ENCODE measurements around the gene SH2D3C.

The SH2D3C gene

DNA sequence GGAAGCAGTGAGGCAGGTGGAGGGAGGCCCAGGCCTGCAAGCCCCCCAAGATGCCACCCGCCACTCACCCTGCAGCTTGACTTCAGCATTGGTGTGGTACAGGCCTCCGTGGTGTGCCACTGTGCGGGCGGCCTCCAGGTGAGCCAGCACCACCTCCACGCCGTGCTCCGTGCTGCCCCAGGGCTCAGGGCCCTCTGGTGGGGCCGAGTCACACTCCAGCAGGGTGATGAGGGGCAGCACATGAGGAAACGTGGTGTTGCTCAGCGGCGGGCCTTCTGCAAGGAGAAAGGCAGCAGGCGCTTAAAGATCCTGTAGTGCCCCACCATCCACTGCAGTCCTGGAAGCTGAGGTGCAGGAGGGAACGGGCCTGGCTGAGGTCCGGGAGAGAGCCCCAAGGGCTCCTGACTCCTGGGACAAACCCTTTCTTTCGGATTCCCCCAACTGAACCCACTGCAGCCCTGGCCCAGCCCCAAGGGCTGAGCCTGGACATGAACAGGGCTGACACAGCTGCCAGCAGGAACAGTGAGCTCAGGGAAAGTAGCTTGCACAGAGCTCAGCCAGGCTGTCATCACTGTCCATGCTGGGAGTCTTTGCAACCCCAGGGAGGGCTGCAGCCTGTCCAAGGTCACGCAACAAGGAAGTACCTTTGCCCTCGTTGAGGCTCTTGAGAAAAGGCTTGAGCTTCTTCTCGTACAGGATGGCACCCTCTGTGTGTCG, 38.7 kb downstream of the SH2D3C start:
- no peak for DNase-seq

DNA sequence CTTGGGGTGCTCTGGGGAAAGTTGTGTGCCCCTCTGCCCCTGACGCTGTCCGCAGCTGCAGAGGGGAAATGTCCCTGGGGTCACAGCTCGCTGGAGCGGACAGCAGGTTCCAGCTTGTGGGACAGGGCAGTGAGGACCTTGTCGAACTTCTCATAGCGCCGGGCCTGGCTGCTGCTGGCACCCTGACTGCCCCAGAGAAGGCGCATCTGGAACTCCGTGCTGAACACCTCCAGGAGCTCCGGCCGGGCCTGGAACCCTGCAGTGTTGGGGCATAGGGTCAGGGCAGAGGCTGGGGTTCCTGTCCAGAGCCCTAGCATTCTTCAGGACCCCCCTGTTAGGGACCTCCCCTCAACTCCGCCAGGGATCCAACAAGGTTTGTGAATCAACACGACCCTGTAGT, 39.8 kb downstream of the SH2D3C start:
- no peak for DNase-seq

DNA sequence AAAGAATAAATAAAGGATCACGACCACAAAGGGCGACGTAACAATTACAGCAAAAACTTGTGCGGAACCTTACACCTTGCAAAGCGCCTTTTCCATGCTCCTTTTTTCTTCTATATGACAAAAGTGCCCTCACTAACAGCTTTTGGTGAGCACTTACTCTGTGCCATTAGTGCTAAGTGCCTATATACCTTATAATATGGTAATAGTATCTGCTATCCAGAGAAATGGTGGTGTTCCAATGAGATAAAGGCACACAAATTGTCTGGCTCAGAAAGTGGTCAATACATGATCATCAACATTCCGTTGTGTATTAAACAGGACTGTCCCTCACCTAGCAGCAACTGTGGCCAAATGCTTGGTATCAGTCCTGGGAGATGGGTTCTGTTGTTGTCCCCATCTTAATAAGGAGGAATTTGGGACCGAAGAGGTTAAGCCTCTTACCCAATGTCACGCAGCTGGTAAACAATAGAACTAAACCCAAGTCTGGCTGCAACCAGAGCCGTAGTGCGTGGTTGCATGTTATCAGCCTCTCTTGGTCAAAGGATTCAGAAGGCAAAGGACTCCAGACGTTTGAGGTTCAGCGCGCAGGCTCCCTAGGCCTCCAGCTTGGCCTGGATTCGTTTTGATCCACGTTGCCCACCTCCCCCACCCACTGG, 42.8 kb downstream of the SH2D3C start:
- DNase-seq: no peak

DNA sequence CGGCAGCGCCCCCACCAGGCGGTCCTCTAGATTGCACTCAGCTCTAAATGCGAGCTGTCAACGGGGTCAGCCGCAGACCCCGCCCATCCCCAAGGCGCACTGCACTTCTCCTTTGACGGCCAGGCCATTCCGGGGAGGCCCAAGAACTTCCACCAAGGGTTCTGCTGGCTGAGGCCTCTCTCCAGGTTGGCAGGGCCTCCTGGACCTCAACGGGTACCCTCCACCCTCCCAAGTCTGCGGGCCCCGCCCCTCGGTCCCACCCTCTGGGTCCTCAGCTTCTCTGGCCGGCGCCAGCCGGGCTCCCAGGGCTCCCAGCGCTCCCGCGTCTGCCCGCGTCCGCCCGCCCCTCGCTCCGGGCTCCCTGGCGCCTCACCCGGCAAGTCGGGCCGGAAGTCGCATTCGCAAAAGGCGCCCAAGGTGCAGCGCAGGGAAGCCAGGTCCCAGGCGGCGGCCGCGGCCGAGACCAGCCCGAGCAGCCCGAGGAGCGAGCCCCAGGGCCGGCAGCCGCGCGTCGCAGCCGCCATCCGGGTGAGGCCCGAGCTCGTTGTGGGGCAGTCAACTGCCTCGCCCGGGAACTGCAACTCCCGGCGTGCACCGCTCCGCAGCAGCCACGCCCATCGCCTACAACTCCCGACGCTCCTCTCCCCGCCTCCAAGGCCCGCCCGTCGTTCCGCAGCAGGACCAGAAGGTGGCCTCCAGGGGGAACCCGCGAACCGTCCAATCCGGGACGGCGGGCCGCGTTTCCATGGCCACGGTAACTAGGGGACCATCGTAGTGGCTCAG, 43.5 kb downstream of the SH2D3C start, which contains the start of gene TOR2A:
TOR2A (minus strand) TSS at position 548 of the 783 bp plus-strand sequence; CDS start at position 524, 24 bp downstream.
- DNase-seq: peak; percentile 96

DNA sequence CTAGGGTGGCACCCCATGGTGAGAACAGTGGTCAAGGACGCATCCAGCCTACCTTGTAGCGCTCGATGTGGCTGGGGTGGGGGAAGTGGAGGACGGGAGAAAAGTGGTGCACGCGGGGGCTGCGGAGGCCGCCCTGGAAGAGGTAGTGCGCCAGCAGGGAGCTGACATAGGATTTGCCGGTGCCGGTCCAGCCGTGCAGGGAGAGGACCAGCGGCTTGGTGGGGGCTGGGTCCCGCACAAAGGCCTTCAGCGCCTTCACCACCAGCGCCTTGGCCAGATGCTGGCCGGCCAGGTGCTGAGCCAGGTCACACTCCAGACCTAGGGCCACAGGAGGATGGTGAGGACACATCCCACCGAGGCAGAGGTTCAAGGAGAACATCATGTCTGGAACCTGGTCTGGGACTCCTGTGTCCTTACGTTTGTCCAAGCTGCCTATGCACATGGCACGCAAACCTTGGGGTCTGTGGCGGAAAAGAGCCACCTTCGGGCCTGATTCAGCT, 44.2 kb downstream of the SH2D3C start:
- peak in 1 of 2 experiments; percentile 79 for DNase-seq

DNA sequence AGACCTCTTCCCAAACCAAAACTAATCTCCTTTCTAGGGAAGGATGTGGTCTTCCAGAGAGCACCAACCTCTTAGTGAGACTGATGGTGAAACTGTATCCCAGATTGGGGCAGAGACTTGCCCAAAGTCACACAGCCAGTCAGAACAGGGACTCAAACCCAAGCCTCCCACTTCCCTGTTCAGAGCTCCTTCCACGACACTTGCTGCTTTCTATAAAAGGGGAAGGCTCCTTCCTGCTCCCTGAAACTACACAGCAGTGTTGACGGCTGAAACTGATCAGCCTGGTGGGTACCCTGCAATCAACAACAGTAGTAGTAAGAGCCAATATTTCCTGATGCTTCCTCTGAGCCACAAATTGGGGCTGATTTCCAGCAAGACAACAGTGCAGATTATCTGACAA, 44.9 kb downstream of the SH2D3C start:
- DNase-seq: no peak

DNA sequence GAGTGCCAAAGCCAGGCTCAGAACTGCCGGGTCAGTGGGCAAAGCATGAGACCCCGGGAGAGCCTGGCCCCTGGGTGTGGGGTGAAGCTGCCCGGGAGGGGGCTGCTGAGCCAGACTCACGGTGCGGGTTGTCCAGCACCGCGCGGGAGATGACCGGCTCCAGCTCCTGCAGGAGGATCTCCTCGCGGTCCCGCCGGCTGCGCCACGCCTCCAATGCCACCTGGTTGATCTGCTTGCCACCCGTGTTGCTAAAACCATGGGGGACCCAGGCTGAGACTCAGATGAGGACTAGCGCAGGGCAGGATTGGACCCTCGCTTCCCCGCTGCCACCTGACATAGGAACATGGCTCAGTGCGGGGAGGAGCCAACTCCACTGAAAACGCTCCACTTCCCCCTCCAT, 46.0 kb downstream of the SH2D3C start:
- DNase-seq: no peak

DNA sequence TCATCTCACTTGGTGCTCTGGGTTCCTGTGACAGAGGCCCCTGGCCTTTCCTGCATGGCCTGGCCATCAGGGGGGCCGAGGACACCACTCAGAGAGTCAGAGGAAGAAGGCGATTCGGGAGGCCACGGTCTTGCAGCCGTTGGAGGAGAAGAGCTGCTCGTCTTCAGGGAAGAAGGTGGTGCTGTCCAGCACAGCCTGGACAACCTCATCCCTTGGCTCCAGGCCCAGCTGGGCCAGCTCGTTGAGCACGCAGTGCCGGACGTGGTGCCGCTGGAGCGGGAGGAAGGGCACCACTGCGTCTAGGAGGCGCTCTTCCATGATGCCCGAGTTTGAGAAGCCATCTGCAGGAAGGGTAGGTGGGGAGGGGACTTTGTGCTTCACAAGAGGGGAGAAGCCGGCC, 46.5 kb downstream of the SH2D3C start:
- no peak for DNase-seq

DNA sequence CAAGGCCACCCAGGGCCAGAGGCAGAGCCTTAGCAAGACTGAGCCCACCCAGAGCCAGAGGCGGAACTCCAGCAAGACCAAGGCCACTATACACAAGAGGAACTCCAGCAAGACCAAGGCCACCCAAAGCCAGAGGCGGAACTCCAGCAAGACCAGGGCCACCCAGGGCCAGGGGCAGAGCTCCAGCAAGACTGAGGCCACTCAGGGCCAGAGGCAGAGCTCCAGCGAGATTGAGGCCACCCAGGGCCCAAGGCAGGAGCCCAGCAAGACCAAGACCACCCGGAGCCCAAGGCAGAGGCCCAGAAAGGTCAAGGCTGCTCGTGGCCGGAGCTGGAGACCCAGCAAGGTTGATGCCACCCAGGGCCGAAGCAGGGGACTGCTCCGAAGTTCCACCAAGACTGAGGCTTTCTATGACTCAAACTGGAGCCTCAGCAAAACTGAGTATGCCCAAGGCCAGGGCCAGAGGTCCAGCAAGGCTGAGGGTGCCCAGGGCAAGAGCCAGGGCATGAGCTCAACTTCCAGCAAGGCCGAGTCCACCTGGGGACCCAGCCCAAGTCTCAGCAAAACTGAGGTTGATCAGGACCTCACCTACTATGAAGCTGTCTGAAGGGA, 47.6 kb downstream of the SH2D3C start:
- no peak for DNase-seq

DNA sequence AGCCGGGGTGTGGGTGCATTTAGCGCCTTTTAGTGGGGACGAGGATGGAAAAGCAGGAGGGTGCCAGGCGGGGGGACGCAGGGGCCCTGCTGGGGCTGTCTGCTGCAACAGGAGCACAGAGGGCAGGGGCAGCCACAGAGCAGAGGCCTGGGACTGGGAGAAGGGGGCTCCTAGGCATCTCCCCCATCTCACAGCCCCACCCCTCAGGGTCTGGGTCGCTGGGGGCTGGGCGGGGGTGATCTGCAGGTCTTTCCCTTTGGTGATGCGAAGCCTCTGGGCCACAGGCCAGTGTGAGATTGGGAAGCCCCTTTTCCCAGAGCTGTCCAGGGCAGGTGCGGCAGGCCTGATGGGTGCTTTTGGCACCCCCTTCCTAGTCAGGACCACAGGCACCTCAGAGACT, 48.2 kb downstream of the SH2D3C start:
- no peak for DNase-seq

DNA sequence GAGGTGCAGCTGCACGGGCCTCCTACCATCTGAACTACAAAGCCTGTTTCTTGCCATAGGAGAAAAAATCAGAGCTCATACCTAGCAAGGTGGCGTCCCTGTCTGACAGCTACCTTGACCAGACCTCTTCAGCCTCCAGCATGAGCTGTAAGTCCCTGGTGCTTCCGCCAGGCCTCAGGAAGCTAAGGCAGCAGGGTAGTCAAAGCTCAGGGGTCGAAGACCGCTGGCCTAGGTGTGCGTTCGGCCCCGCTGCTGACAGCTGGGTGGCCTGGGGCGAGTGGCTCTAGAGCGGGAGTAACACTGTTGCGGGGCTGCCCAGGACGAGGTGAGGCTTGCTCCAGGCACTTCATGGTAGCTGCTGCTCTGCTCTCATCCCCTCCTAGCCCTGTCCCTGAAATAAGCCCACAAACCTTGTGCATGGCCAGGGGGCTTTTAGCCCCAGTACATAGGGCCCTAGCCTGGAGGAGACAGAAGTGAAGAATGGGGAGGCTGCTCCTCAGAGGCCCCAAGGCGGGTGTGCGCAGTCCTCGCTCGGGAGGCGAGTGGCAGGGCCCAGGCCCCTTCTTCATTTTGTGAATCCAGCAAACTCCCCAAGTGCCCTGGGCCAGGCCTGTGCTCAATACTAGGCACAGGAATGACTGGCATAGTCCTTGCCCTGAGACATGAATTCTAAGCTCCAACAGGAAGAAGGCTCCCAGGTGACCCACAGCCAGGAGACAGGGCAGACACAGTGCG, 48.8 kb downstream of the SH2D3C start:
- no peak for DNase-seq

DNA sequence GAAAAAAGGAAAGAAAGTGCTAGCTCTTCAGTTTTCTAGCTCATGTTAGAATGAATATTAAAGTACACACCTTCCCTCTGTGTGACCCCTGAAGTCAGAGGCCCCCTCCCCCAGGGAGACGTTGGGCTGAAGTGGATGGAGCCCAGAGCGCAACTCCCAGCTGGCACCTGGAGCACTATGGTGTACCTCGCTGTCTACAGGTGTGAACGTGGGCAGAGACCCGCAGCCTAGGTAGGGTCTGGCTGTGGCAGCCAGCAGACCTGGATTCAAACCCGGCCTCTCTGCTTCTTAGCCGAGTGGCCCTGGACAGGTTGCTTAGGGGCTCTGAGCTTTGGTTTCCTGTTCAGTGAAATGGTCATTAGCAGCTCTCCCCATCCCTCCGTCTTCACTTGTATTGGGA, 49.7 kb downstream of the SH2D3C start:
- no peak for DNase-seq

DNA sequence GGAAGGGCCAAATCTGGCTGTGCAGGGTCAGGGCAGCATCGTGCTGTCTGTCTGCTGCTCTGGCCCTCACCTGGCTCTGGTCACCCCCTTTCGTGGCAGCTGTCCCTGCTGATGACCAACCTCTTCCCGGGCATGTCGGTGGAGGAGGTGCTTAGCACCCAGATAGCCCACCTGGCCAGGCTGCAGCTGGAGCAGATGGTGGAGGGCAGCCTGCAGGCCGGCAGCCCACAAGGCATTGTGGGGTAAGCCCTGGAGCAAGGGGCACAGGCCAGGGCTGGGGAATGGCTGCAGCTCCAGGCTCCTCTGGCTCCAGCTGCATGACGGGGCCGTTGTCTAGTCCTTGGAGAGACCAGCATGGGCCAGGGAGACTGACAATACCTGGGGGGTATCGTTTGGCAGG, 51.6 kb downstream of the SH2D3C start:
- DNase-seq: peak in 1 of 2 experiments; percentile 65

DNA sequence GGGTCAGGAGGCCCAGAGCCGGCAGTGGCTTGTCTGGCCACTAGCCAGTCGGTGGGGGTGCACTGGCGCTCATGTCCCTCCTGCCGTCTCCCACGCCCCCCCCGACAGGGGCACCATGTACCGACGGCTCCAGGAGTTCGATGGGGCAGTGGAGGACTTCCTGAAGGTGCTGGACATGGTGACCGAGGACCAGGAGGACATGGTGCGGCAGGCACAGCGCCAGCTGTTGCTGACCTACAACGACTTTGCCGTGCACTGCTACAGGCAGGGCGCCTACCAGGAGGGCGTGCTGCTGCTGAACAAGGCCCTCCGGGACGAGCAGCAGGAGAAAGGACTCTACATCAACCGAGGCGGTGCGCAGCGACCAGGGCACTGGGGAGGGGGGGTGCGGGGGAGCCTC, 54.5 kb downstream of the SH2D3C start:
- peak in 1 of 2 experiments; percentile 49 for DNase-seq

DNA sequence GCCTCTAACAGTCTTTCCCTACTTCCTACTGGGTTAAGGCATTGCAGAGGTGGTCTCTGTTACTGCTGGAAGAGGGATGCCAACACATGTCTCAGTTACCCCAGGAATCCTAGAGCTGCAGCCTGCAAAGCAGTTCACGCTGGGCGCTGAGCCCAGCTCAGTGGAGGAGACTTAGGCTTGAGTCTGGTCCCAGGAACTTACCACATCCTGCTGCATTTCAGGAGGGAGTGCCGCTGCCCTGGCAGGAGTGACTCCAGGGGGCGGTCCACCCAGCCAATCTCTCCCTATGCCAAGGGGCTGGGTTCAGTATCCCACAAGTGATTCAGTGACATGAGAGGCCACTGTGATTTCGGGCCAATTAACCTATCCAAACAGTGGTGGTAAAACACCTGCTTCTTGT, 55.0 kb downstream of the SH2D3C start:
- DNase-seq: no peak

DNA sequence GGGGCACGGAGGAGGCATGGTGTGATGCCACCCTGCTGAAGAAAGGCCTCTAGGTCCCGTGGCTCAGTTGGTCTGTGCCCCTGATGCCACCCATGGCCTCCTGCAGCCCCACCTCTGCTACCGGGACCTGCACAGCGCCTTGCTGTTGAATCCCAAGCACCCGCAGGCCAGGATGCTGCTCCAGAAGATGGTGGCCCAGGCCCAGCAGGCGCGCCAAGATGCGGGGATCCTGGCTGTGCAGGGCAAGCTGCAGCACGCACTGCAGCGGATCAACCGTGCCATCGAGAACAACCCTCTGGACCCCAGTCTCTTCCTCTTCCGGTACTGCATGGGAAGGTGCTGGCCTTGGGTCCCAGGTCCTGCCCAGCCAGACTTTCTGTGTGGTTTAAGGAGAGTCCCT, 55.5 kb downstream of the SH2D3C start:
- DNase-seq: no peak

DNA sequence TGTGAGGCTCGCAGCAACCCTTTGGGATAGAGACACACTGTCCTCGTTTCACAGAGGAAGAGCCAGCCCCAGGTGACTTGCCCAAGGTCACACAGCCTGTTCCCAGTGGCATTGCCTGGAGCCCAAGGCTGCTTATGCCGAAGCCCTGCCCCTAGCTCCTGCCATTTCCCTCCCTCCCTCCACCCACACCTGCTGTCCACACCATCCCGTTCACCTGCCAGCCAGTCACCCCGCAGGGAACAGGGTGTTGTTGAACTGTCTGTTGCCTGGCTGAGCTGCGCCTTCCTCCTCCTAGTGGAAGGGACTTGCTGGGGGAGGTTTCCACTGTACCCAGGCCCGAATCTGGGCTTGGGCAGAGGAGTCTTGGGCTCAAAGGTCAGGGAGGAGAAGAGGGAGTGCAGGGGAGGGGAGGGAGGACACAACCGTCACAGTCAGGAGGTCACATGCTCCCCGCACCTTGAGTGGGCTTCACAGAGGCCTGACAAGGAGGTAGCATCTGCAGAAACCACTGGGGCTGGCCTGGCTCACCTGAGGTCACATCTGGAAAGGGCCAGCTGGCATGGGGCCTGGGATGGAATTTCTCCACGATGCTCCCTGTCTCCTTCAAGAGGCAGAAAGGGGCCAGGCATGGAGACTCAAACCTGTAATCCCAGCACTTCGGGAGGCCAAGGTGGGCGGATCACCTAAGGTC, 56.3 kb downstream of the SH2D3C start:
- no peak for DNase-seq

DNA sequence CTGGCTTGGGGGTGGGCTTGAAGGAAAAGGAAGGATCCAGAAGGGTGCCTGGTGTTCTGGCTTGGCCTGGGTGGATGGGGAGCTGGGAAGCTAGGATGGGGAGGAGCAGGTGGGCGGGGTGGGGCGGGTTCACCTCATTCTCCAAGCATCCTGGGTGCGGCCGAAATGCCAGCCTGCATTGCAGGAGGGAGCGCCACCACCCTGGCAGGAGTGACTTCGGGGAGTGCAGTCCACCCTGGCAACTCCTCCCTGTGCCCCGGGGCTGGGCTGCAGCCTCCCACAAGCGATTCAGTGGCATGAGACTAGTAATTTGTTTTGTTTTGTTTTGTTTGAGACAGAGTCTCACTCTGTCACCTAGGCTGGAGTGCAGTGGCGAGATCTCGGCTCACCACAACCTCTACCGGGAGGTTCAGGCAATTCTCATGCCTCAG, 57.1 kb downstream of the SH2D3C start:
- no peak for DNase-seq

DNA sequence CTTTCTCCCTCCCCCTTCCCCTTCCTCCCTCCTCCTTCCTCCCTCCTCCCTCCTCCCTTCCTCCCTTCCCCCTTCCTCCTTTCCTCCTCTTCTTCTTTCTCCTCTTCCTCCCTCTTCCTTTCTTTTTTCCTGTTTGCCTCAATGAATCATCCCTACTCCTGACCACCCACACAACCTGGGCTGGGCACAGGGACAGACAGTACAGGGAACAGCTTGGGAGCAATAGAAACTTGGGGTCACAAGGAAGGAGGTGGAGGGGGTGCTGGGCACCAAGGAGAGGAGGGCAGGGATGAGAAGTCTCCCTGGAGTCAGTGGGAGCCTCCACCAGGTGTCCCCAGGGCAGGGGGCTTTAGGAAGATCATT, 57.6 kb downstream of the SH2D3C start:
- DNase-seq: no peak

DNA sequence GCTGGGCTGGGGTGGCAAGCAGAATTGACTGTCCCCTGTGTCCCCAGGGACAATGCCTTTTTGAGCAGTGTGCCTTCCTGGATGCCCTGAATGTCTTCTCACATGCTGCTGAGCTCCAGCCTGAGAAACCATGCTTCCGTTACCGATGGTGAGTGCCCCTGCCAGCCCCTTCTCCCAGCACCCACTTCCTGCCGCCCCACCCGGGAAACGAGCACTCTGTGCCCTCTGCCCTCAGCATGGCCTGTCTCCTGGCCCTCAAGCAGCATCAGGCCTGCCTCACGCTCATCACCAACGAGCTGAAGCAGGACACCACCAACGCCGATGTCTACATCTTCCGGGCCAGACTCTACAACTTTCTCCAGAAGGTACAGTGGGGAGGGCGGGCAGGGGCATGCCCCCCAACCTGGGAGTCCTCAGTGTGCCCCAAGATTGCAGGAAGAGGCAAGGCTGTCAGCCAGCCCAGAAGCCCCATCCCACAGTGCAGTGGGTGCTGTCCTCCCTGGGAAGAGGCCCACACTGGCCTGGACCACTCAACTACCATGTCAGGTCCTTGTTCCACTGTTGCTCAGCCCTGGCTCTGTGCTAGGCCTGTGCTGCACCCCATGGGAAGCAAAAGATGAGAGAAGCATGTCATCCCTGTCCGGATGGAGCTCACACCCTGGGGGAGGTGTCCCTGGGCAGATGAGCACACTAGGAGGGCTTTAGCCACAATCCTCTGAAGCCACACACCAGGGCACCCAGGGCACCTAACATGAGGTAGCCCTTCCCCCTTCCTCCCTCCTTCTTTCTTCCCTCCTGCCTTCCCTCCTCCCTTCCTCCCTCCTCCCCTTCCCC, 58.2 kb downstream of the SH2D3C start:
- no peak for DNase-seq

DNA sequence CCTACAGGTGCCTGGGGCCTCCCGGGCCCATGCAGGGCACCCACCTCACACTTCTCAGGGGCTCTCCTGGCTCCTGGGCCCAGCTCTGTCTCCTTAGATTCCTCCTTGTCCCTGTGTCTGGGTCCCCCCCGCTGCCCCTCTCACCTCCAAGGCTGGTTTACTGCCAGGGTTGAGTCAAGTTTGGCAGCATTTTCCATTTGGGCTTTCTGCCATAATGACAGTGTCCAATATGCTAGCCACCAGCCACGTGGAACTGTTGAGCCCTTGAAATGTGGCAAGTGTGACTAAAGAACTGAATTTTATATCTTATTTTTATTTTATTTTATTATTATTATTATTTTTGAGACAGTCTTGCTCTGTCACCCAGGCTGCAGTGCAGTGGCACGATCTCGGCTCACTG, 60.7 kb downstream of the SH2D3C start:
- no peak for DNase-seq

Data from NCI-H524 (cell line).